Right ventricle myocardium inferior (tissue), 1 donor: ENCODE measurements around the gene C9orf78. TPM values are rescaled to one million over a fixed set of nuclear protein-coding genes. Genes with fewer than 3 reads are reported as not detected.
"Not testable (repeated sequence)": the region's sequence is repeated elsewhere in the genome, so short reads cannot be mapped to it uniquely, and the experiment has no call there.

Source experiments
- ATAC-seq: fragments of 200-7000 bp; cut with Tn5 transposase; one replicate; pipeline ENCODE4 v1.9.1; 2020; ENCODE audit warnings: mild to moderate bottlenecking, moderate library complexity
- DNase-seq: peaks from one replicate; pipeline ENCODE4 v3.0.0; 2021; ENCODE audit errors: missing footprints
- intact Hi-C: fragments of 100-400 bp; cut with DNase I; formaldehyde crosslinking; loops from one replicate; pipeline ENCODE4 v1.11.0; 2022
- microRNA-seq: library from miRNA; unstranded; fragments of <30 nt; microRNA quantifications from one replicate; pipeline ENCODE4 v1.2.0, GENCODE V29; 2020
- total RNA-seq: library from RNA; stranded (reverse); fragmentation: NEBNext Ultra II Directional; extraction: Animal tissue kit (Norgen Biotek cat#: 25700); gene quantifications from one replicate; pipeline ENCODE4 v1.2.1, GENCODE V29; 2021
- donor health status: DM: no; HTN: yes; CAD: no; lungs with severe emphysema.

C9orf78 gene
- total RNA-seq, 1 donor from 2014 or later, result 32.0 TPM

DNA sequence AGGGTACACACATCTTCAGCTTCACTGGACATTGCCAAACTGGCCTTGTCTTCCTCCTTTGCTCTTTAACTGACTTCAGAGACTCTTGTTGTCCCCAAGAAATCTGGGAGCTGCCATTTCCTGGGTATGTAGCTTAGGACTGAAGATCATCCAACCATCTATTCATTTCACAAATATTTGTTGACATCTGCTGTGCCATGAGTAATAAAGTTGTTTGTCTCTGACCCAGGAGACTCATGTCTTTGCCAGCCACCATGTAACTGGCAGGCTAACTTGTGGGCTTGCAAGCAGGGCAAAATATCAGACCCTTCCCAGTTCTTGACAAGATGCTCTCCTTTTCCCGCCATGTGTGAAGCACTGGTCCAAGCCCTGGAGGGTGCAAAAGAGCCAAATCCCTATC lies 49.2 kb downstream of the C9orf78 start:
- no peak for ATAC-seq
- intact Hi-C loops, result no loop called here
- DNase-seq, result no peak

- not testable (repeated sequence) for DNase-seq, ATAC-seq
- intact Hi-C loops, result loop anchor here (5.0 kb wide), 1 partner anchor 653 kb away; no protein-coding TSS in a partner anchor
Measured at GRCh38 chr9:129784970-129785369, 50.1 kb downstream of the C9orf78 start.

- ATAC-seq, result peak; percentile 94
- DNase-seq, result peak; percentile 82
- intact Hi-C loops, result loop anchor here (1.0 to 5.0 kb wide), 4 partner anchors 46 to 651 kb away; partner anchors contain the start of gene ASB6
Measured at GRCh38 chr9:129783516-129784361, 51.3 kb downstream of the C9orf78 start.

GRCh38 chr9:129781981-129782380 lies 53.1 kb downstream of the C9orf78 start:
- no peak for ATAC-seq
- intact Hi-C loops, result loop anchor here (2.0 to 5.0 kb wide), 3 partner anchors 55 to 650 kb away; partner anchors contain the start of gene ASB6
- no peak for DNase-seq

DNA sequence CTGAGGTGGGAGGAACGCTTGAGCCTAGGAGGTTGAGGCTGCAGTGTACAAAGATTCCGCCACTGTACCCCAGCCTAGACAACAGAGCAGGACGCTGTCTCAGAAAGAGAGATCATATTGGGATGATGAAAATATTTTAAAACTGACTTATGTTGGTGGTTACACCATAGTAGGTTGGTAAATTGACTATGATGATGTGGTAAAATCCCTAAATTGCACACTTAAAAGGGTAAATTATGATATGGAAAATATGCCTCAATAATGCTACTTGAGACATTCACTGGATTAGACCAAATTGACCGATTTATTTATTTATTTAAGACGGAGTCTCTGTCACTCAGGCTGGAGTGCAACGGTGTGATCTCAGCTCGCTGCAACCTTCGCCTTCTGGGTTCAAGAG lies 53.9 kb downstream of the C9orf78 start:
- DNase-seq (no peak), ATAC-seq (no peak)
- intact Hi-C loops, result loop anchor here (5.0 kb wide), 1 partner anchor 649 kb away; no protein-coding TSS in a partner anchor

GRCh38 chr9:129779560-129780190 lies 55.4 kb downstream of the C9orf78 start:
- ATAC-seq, result no peak
- intact Hi-C loops, result loop anchor here (5.0 kb wide), 1 partner anchor 647 kb away; no protein-coding TSS in a partner anchor

GRCh38 chr9:129778469-129778868 lies 56.6 kb downstream of the C9orf78 start:
- intact Hi-C loops, result no loop called here
- ATAC-seq (no peak), DNase-seq (no peak)

More at GRCh38 chr9:129779560-129780190, 55.4 kb downstream of the C9orf78 start:
- DNase-seq, result no peak

GRCh38 chr9:129777769-129778130 lies 57.3 kb downstream of the C9orf78 start:
- DNase-seq (no peak), ATAC-seq (no peak)
- intact Hi-C loops, result no loop called here

Small RNA genes within 50 kb of the gene (microRNA-seq; reads per million reads assigned to microRNA genes)
- gene MIR6855, result not detected

Other genes with a start within 250 kb of the C9orf78 start
- gene C9orf50, start 214.2 kb downstream of the C9orf78 start, total RNA-seq, result not detected
- 72.1 TPM for gene NTMT1, start 209.1 kb downstream of the C9orf78 start, total RNA-seq
- gene ASB6, start 193.1 kb downstream of the C9orf78 start, total RNA-seq, result 9.3 TPM
- 0.54 TPM for gene PRRX2, start 169.6 kb downstream of the C9orf78 start, total RNA-seq
- gene PTGES, start 82.2 kb downstream of the C9orf78 start, total RNA-seq, result 4.8 TPM
- gene TOR1B, start 32.1 kb downstream of the C9orf78 start, total RNA-seq, result 10.5 TPM
- gene TOR1A, start 11.1 kb downstream of the C9orf78 start, total RNA-seq, result 12.2 TPM
- 14.0 TPM for gene USP20, start 183 bp upstream of the C9orf78 start, total RNA-seq
- 24.2 TPM for gene FNBP1, start 207.9 kb upstream of the C9orf78 start, total RNA-seq
- 21.8 TPM for gene GPR107, start 218.6 kb upstream of the C9orf78 start, total RNA-seq